LoVo (cell line): Measurements from ENCODE around the gene SERP2.

Experiments
- DNase-seq: peaks from one replicate; pipeline ENCODE4 v3.0.0-alpha.2; 2016; ENCODE audit warnings: low spot score

The SERP2 gene

GRCh38 chr13:44435142-44435918 lies 61.7 kb downstream of the SERP2 start:
- DNase-seq = peak; percentile 93

- no peak for DNase-seq
Measured at GRCh38 chr13:44435919-44436510, 62.4 kb downstream of the SERP2 start.

- peak; percentile 93 for DNase-seq
Measured at GRCh38 chr13:44436589-44437337, 63.1 kb downstream of the SERP2 start.

GRCh38 chr13:44437356-44438233 lies 64.0 kb downstream of the SERP2 start:
- DNase-seq = peak; percentile 74

- DNase-seq = no peak
Measured at GRCh38 chr13:44438234-44438579, 64.6 kb downstream of the SERP2 start.

- DNase-seq = no peak
Measured at GRCh38 chr13:44439452-44440024, 65.9 kb downstream of the SERP2 start.

GRCh38 chr13:44440046-44440608 lies 66.5 kb downstream of the SERP2 start:
- no peak for DNase-seq
